ENCODE data around the gene PROM2. TPM values are rescaled to one million over a fixed set of nuclear protein-coding genes. Genes with fewer than 3 reads are reported as not detected.

PROM2 gene
- total and polyA plus RNA-seq, 2 donors (not counting 3 experiments of a cell fraction or from before 2014, with no cell fraction given) = 0.39 to 0.60 TPM

DNA sequence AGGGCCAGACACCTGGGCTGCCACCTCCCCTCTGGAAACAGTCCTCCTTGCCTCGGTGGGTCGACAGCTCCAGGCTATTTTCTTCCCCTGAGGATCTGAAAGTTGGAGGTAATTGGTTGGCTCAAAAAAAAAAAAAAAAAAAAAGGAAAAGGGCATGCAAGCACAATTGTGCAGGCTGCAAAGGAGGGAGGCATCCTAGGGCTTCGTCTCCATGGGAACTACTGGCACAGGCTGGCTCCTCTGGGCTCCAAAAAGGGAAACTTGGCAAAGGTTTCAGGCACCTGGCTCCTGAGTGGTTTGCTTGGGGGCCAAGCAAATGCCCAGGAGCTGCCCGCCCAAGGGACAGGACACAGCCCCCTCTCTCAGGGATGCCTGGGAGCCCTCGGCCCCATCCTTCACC lies 21.8 kb downstream of the PROM2 start:
- CTCF ChIA-PET = interaction anchor here (0.6 kb wide), 2 partner anchors 68 to 70 kb away, joined by 3 to 4 read pairs; no protein-coding TSS in a partner anchor
- Histone ChIP-seq H3K27ac (ENCODE audit: insufficient read depth, low read depth, low read length) (no peak overlapping the region), H3K4me2 (ENCODE audit: insufficient read depth, low read length) (no peak overlapping the region), H3K4me1 (ENCODE audit: control insufficient read depth, extremely low read depth, insufficient read depth, low read length) (no peaks in the 10 kb centered on the region), H3K79me2 (ENCODE audit: control insufficient read depth, insufficient read depth, low read length) (no peaks in the 10 kb centered on the region), H2AFZ (ENCODE audit: low read depth, low read length) (no peak overlapping the region), H3K27me3 (ENCODE audit: control insufficient read depth in 2 of 2, insufficient read depth in 2 of 2, low read length in 2 of 2) (no peaks in the 10 kb centered on the region), H3K36me3 (ENCODE audit: control insufficient read depth in 2 of 2, extremely low read depth in 1 of 2, insufficient read depth in 2 of 2, low read length in 2 of 2) (no peaks in the 10 kb centered on the region), H3K4me3 (replicated peaks in 1 of 3; ENCODE audit: insufficient read depth in 1 of 3, low read depth in 1 of 3, low read length in 3 of 3) (no peak overlapping the region), H3K9me3 (replicated peaks; ENCODE audit: control insufficient read depth, insufficient read depth, low read length) (no peaks in the 10 kb centered on the region), H3K9me1 (replicated peaks; ENCODE audit: control insufficient read depth, extremely low read depth, insufficient read depth, low read length) (no peaks in the 10 kb centered on the region), H3K9ac (replicated peaks; ENCODE audit: extremely low read depth, insufficient read depth, low read length) (no peak overlapping the region), H4K20me1 (replicated peaks; ENCODE audit: control insufficient read depth, extremely low read depth, insufficient read depth, low read length) (no peaks in the 10 kb centered on the region)
- dilution Hi-C loops (cut with MboI; ENCODE audit: extremely low pct_ligation_motif_present, low sequenced_read_pairs) (no loop called here), intact Hi-C loops (cut with micrococcal nuclease) (no loop called here)
- no peak for DNase-seq (ENCODE audit: low read depth, low spot score)
- no peak for FAIRE-seq
- no TSS peak for BruUV-seq (replicated peaks)
- POLR2A ChIA-PET = no interaction called here
- TF ChIP-seq CTCF (IDR thresholded peaks at IDR 0.05; ENCODE audit: extremely low read depth in 1 of 2, insufficient read depth in 1 of 2, low read depth in 1 of 2, low read length in 2 of 2) (no peak), POLR2A (IDR thresholded peaks at IDR 0.05; ENCODE audit: low read depth, low read length) (no peak), POLR2AphosphoS5 (IDR thresholded peaks at IDR 0.05; ENCODE audit: insufficient read depth, low read depth, low read length) (no peak), GATA2 (IDR thresholded peaks at IDR 0.05; ENCODE audit: insufficient read depth, insufficient read length, low read depth, low read length) (no peak), FOS (IDR thresholded peaks at IDR 0.05; ENCODE audit: borderline replicate concordance, insufficient read depth, low read length) (no peak), MYC (IDR thresholded peaks at IDR 0.05; ENCODE audit: low read depth, low read length) (no peak), EZH2 (IDR thresholded peaks at IDR 0.05; ENCODE audit: borderline replicate concordance, low read depth, low read length, severe bottlenecking) (no peak)
- TF ChIP-seq, protein P1, sequence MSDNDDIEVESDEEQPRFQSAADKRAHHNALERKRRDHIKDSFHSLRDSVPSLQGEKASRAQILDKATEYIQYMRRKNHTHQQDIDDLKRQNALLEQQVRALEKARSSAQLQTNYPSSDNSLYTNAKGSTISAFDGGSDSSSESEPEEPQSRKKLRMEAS (IDR thresholded peaks at IDR 0.05; ENCODE audit: insufficient read depth, insufficient read length) = no peak
